NCI-H460 (cell line): ENCODE results near the gene MKNK2. TPM values are rescaled to one million over a fixed set of nuclear protein-coding genes. Genes with fewer than 3 reads are reported as not detected.
"Not testable (repeated sequence)": the region's sequence is repeated elsewhere in the genome, so short reads cannot be mapped to it uniquely, and the experiment has no call there.

Experiments used
- DNase-seq: peaks from one replicate; pipeline ENCODE4 v3.0.0-alpha.2; 2016; ENCODE audit warnings: low read depth; ENCODE audit errors: extremely low read depth
- small RNA-seq, 2 experiments: library from RNA; depleted of rRNA; stranded (forward); fragments of <200 nt; gene quantifications; one replicate each; pipeline ENCODE3, GENCODE V24; 2014
- total RNA-seq: library from RNA; depleted of rRNA; stranded (reverse); fragments of >200 nt; shearing (Covaris generic); gene quantifications from 2 replicates; pipeline ENCODE4 v1.2.3, GENCODE V29; 2014; rRNA removed

MKNK2 gene
- total RNA-seq, 1 experiment from 2014 or later, result 90.9 TPM

DNA sequence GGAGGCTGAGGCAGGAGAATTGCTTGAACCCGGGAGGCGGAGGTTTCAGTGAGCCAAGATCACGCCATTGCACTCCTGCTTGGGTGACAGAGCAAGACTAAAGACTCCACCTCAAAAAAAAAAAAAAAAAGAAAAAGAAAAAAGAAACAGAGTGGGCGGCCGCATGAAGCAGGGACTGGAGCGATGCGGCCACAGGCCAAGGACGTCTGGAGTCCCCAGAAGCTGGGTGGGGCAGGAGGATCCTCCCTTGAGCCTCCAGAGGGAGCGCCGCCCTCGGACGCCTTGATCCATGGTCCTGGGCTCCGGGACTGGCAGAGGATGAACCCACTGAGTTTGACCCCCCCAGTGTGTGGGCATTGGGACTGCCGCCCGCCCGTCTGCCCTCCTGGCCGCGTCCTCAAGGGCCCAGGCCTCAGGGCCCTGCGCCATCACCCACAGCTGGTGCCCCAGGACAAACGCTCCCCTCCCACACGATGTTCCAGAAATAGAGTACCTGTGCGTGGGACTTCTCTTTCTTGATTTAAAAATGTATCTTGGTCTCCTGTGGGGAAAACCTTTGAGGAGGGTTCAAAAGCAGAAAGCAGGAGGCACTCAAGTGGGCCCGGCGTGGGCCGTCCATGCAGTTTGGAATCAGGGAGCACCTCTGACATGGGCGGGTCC, 51.1 kb downstream of the MKNK2 start:
- no peak for DNase-seq

DNA sequence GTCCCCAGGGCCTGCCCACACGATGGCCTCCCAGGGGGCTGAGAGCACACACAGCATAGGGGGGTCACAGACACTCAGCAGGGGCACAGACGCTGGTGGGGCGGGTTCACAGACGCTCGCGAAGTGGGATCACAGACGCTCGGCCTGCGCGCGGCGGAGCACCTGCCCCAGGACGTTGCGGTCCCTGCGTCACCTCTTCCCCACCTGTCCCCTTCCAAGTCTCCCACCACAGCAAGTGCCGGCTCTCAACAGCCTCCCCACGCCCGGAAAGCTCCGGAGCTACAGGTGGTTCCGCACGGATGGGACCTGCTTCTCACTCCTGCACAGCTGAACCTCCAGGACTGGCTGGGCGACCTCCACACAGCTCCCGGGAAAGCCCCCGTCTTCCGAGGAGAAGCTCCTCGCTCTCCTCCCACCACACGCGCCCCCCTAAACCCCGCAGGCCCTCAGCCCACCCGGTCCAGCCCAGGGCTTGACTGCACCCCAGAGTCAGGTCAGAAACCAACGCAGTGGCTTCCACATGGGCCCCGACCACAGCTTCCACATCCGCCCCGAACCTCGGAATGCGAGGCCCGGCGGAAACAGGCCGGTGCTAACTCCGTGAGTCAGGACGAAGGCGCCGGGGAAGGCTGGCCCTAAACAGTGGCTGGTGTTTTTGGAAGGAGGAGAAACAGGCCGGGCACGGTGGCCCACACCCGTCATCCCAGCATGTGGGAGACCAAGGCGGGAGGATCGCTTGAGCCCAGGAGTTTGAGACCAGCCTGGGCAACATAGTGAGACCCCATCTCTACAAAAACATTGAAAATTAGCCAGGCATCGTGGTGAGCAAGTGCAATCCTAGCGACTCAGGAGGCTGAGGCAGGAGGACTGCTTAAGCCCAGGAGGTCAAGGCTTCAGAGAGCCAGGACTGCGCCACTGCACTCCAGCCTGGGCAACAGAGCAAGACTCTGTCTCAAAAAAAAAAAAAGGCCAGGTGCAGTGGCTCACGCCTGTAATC, 52.0 kb downstream of the MKNK2 start:
- DNase-seq, result no peak

DNA sequence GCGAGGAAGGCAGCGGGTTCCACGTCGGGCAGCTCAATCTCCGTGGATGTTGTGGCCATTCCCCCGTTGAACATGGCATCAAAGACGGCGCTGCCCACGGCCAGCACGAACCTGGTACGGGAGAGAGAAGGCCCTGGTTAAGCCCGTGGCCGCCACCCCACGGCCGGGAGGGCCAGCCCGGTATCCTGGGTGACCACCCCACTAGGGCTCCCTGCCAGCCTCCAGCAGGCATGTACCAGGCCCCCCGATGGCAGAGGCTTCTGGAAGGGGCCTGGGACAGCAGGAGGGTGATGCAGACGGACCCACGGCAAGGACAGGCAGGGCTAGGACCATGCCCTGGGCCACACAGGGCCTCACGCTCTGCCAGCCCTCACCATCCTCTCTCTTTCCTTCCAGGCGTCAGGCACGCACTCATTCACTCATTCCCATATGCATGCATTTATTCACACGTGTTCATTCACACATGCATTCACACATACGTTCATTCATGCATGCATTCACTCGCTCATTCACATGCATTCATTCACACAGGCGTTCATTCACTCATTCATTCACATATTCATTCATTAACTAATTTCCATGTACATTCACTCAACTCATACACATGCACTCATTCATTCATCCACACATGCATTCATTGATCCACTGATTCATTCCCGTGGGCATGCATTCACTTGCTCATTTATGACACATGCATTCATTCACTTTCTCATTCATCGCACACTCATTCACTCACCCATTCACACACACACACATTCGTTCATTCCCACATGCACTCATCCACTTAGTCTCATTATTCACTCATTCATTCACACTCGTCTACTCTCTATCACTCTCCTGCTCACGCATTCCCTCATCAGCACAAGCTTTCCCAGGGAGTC, 53.5 kb downstream of the MKNK2 start:
- DNase-seq, result no peak

DNA sequence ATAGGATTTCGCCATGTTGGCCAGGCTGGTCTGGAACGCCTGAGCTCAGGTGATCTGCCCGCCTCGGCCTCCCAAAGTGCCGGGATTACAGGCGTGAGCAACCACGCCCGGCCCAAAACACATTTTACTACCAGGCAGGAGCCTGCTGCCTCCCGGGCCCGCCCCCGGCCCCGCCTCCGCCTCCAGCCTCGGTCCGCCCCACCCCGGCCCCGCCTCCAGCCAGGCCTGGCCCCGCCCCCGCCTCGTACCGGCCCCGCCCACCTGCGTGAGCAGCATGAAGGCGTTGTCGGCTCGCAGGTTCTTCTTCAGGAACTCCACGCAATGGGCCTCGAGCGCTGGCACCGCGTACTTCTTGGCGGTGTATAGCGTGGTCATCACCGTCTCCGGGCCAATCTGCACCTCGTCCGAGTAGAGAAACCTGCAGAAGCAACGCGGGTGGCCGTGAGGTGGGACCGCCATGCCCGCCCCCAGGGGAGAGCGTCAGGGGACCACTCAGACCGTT, 58.2 kb downstream of the MKNK2 start:
- DNase-seq, result no peak

DNA sequence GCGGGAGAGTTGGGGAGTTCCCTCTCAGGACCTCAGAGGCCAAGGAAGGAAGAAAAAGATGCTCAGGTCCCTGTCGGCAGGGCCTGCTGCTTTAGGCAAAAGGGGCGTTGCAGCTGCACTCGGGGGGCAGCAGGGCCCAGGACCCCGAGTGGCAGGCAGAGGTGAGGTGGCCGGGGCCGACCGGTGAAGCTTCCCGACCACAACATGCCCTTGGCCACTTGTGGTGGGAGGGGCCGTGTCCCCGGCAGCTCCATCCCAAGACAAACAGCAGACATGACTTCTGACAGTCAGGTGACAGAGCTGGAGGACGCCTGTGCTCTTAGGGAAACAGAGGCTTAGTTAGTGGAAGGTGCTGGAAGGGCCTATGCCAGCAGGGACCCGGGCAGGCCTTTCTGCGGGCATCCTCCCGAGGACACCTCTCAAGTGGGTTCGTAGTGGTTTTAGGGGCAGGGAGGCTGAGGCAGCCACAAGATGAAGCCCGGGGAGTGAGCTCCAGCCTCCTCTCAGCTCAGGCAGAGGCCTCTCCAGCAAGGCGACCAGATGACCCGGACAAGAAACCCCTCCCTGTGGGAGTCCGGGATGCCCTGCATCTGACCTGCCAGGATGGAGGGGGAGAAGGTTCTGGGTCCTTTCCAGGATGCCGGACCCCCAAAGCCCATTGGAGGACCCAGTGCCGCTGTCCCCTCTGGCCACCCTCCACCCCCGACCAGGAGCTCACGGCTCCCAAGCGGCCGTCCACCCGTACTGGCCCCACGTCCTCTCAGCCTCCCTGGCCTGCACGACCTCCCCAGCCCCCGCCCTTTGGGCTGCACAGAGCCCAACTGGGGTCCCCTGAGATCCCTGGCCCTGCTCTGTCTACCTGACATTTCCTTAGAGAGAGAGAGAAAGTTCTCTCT, 59.8 kb downstream of the MKNK2 start:
- DNase-seq, result no peak

DNA sequence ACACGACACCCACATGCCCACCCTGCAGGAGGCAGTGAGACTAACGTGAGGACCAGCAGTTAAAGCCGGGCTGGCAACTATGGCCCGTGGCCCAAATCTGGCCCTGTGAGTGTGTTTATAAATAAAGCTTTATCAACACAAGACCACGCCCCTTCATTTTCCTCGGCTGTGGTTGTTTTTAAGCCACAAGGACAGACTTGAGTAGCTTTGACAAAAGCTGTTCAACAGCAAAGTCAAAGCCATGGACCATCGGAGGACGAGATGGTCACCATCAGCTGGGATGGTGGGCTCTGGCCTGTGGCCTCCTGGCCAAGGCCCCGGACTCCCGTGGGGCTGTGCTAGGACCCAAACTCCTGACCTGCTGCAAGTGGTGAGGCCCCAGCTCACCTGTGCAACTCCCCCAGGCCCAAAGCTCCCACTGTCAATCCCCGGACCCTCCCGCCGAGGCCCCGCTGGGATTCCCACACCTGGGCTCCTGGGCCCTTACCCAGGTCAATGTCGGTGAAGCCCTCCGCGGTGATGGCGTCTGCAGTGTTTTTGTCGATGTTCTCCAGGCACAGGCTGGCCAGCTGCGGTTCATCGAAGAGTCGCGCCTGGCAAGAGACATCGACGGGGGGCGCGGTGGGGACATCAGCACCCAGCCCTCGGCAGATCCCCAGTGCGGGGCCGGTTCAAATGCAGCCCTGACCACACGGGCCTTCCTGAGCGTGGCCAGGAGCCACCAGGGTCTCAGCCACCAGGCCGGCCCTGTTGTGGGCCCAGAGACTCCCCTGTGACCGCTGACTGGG, 60.6 kb downstream of the MKNK2 start:
- no peak for DNase-seq

DNA sequence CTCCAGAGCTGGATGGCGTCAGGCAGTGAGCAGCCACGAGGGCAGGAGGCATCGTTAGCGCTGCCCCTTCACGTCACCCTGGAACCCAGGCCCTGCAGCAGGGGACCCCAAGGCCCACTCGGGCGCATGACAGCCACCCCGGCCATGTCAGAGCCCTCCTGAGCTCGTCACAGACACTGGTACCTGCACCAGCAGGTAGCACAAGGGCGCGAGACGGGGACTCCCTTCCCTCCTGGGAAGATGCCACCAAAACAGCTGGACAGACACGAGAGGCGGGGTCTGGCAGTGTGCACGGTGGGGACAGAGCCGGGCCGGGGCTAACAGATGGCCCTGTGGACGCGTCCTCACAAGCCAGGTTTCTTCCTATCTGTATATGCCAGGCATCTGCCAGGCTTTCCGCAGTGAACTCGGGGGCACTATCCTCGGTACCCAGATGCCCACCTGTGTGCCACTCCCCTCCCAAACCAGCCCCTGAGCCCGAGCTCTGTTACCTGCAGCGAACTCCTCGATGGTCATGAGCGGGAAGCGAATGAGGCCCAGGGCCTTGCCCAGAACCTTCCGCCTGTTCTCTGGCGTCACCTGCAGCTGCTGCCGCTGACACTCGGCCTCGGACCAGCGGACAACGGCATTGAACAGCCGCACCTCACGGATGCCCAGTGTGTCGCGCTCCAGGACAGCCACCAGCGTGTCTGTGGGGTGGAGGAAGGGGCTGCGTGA, 61.4 kb downstream of the MKNK2 start:
- no peak for DNase-seq

DNA sequence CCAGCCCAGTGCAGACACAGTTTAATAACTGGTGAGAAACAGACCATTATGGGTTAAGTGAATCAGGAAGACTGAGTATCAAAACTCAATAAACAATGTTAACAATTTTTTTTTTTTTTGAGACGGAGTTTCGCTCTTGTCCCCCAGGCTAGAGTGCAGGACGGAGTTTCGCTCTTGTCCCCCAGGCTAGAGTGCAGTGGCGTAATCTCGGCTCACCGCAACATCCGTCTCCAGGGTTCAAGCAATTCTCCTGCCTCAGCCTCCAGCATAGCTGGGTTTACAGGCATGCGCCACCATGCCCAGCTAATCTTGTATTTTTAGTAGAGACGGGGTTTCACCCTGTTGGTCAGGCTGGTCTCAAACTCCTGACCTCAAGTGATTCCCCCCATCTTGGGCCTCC, 62.6 kb downstream of the MKNK2 start:
- DNase-seq, result not testable (repeated sequence)

Small RNA genes lying within 50 kb of the gene (small RNA-seq; reads per million reads assigned to genes)
- gene AC007136.1, result 0 reads per million in 2 experiments

Other genes with a start within 250 kb of the MKNK2 start
- gene ATP8B3, start 239.0 kb downstream of the MKNK2 start, total RNA-seq, result 1.4 and 1.7 TPM in 2 replicates
- 5.9 and 6.6 TPM in 2 replicates for gene REXO1, start 202.8 kb downstream of the MKNK2 start, total RNA-seq
- gene KLF16, start 187.7 kb downstream of the MKNK2 start, total RNA-seq, result 10.4 and 11.0 TPM in 2 replicates
- gene ABHD17A, start 165.7 kb downstream of the MKNK2 start, total RNA-seq, result 27.0 and 37.1 TPM in 2 replicates
- 2.1 and 3.9 TPM in 2 replicates for gene ADAT3, start 145.8 kb downstream of the MKNK2 start, total RNA-seq
- gene SCAMP4, start 145.8 kb downstream of the MKNK2 start, total RNA-seq, result 27.5 and 32.0 TPM in 2 replicates
- 34.0 and 38.9 TPM in 2 replicates for gene CSNK1G2, start 110.1 kb downstream of the MKNK2 start, total RNA-seq
- gene BTBD2, start 35.5 kb downstream of the MKNK2 start, total RNA-seq, result 32.9 and 33.7 TPM in 2 replicates
- 12.3 and 14.4 TPM in 2 replicates for gene MOB3A, start 45.1 kb upstream of the MKNK2 start, total RNA-seq
- 1.4 and 1.6 TPM in 2 replicates for gene IZUMO4, start 45.7 kb upstream of the MKNK2 start, total RNA-seq
- 67.6 and 83.8 TPM in 2 replicates for gene AP3D1, start 100.3 kb upstream of the MKNK2 start, total RNA-seq
- gene DOT1L, start 112.7 kb upstream of the MKNK2 start, total RNA-seq, result 4.8 and 5.4 TPM in 2 replicates
- gene PLEKHJ1, start 185.1 kb upstream of the MKNK2 start, total RNA-seq, result 45.3 and 46.6 TPM in 2 replicates
- gene SF3A2, start 185.6 kb upstream of the MKNK2 start, total RNA-seq, result 29.9 and 31.4 TPM in 2 replicates
- 5.8 and 6.2 TPM in 2 replicates for gene AMH, start 198.1 kb upstream of the MKNK2 start, total RNA-seq
- not detected in 2 replicates for gene JSRP1, start 205.2 kb upstream of the MKNK2 start, total RNA-seq
- gene PEAK3, start 230.9 kb upstream of the MKNK2 start, total RNA-seq, result not detected in 2 replicates